HG02588 (cell line): ENCODE data around the gene KLK10.
"Not testable (repeated sequence)": the region's sequence is repeated elsewhere in the genome, so short reads cannot be mapped to it uniquely, and the experiment has no call there.

Experiments used
- ATAC-seq: cut with Tn5 transposase; IDR thresholded peaks from one replicate; pipeline ENCODE4 v1.9.1; 2021; ENCODE audit warnings: mild to moderate bottlenecking, moderate library complexity; ENCODE audit not compliant: unreplicated experiment

KLK10 gene

DNA sequence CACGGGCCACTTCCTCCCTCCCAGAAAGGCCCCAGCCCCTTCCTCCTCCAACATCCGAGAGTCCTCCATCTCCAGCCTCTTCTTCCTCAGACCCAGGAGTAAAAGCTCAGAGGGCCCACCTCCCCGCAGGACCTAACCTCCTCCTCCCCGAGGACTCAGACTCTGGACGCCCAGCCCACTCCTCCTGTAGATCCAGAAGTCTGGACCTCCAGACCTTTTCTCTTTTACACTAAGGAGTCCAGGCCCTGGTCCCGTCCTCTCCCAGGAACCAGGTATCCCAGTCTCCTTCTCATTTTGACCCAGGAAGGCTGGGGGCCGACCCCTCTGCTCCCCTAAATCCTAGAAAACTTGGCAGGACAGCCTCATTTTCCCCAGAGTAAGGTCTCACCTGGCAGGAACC, 16.2 kb downstream of the KLK10 start:
- no peak for ATAC-seq

DNA sequence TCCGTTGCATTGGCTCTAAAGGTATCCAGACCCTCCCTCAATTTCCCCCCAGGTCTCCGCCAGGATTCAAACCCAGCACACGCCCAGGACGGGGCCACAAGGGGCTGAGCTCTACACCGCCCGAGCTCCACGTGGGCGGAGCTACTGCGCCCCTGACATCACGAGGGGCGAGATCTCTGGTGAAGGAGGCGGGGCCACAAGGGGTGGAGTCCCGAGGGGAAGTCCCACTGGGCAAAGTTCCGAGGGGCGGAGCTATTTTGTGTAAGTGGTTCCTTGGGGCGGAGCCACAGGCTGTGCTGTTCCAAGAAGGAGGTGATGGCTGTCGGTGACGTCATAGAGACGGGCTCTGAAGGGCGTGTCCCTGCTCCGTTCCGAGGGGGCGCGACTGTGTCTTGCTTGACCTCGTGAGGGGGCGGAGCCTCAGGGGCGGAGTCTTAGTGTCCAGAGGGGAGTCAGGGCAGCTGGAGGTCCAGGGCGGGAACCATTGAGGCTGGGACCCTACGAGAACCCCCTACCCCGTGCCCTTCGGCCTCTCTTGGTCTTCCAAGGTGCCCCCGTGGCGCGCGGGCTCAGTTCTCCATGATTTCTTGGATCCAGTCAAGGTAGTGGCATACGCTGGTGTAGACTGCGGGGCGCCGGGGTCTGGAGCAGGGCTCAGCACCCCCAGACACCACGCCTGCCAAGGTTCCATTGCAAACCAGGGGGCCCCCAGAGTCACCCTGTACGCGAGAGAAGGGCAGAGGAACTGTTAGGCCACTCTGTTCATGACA, 16.8 kb downstream of the KLK10 start:
- ATAC-seq = no peak

DNA sequence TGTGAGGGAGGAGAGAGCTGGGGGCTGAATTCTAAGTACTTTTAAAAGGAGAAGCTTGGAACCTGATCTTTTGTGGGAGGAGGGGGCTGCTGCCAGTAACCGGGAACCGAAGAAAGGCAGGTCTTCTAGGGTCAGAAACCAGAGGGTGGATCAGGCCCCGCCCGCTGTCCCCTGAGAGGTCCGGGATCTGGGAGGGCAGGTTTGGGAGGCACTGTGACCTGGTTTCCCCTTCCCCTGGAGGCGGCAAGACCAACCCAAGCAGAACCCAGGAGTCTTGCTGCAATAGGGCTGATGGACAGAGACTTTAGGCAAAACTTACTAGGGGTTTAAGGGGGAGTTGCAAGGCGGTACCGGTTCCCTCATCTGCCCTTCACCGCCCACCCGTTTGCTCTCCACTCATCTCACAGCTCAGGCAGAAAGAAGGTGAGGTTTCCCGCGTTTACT, 17.4 kb downstream of the KLK10 start:
- no peak for ATAC-seq

GRCh38 chr19:51001515-51001914, 18.0 kb downstream of the KLK10 start, which contains the start of gene KLK8:
Gene KLK8, minus strand, starts transcription at chr19:51001604. Its CDS starts 437 bp downstream, at chr19:51001167.
- ATAC-seq = no peak

DNA sequence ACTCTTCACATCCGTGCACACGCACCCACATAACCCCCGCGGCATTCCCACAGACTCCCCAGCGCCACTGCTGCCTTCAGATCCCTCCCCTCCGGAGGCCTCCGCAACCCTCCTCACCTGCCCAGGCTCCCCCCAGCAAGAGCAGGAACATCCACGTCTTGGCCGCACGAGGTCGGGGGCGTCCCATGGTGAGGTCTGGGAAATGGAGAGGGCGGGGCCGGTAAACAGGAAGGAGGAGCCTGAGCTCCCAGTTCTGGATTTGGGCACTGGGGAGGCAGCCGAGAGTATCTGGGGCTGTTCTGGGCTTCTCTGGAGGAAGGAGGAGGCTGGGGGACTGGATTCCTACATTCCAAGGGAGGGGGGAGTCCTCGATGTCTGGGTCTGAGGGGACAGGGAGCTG, 18.5 kb downstream of the KLK10 start:
- ATAC-seq = no peak

DNA sequence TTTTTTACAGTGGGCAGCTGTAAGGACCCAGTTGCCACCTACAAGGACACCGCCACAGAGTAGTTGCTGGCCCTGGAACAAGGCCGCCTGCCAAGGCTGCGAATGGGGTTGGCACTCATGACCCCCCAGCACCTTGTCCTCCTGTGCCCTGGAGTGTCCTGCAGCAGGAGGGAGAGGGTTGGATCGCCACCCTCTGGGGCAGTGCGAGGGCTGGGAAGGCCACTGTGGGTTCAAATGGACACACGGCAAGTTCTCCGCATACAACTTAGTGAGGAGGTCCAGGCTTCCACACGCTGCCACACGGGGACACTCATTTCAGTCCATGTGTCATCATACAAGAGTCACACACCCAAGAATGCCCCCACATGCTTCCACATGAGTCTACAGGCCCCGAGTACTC, 19.1 kb downstream of the KLK10 start:
- ATAC-seq = no peak

GRCh38 chr19:50998686-50999085, 20.8 kb downstream of the KLK10 start:
- ATAC-seq = no peak

DNA sequence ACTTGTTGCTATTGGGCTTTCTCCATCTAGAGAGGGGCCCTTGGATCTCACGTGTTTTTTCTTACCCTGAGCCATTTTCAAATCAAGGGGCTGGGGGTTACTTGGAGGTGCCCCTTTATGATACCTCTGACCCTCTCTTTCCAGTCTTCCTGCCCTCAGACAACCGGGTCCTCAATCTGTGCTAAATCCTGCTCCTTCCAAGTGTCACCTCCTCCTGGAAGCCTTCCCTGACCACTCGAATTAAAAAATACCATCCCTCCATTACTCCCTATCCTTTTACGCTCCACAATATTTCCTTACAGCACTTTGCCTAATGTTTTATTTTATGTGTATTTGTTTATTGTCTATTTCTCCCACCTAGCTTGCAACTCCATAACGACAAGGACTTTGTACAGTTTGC, 21.4 kb downstream of the KLK10 start:
- no peak for ATAC-seq

DNA sequence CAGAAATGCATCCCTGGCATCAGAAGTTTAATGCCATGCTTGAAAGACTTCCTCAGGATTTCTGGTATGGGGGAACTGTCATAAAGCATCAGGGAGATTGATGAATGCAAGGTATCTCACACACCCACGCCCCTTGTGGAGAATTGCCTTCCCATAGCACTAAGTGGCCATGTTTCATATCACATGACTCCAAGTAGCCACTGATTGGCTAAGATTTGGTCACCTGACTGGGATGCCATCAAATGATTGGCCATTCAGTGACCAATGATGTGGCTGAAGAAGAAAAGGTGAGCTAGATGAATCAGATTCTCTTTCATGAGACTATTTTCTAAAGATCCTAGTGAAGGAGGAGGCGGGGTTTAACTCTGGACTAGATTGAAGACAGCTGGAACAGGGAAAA, 25.4 kb downstream of the KLK10 start:
- no peak for ATAC-seq

DNA sequence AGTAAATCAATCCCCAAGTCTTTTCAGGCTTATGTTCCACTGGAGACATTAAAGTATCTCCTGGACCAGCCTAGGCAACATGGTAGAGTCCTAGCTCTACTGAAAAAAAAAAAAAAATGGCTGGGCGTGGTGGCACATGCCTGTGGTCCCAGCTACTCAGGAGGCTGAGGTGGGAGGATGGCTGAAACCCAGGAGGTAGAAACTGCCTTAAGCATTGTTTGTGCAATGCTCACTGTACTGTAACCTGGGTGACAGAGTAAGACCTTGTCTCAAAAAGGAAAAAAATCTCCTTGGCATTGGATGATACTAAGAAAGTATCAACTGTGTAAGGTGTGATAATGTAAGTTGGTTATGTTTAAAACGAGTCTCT, 26.9 kb downstream of the KLK10 start:
- no peak for ATAC-seq

- ATAC-seq = not testable (repeated sequence)
Observed at GRCh38 chr19:50984416-50984815, 35.1 kb downstream of the KLK10 start.

DNA sequence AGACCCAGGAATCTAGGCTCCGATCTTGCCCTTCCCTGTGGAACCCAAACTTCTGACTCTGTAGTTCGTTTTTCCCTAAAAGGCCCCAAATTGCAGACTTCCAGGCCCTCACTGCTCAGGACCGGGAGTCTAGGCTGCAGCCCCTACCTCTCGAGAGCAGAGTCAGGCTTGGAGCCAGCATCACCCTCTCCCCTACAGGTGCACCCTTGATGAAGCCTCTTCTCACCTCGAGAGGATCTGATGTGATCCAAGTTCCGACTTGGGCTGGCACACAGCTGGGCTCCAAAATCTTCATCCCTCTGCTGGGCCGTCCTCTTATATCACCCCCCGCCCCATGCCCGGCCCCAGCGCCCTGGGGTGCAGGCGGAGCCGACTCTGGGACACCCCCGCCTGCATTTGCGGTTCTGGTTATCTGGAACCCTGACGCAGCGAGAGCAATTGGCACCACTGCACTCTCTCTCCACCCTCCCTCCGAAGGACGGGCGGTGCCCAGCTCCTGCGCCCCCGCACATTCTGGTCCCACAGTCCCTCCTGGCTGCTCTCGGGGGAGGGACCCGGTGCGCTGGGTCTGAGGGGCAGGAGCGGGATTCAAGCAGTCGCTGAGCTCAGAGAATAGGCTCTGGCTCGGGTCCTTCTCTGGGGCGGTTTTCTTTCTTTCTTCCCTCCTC, 35.8 kb downstream of the KLK10 start, which contains the start of gene KLK7:
KLK7 (minus strand) TSS at position 293 of the 668 bp plus-strand sequence. CDS start 1,518 bp downstream, outside the sequence.
- ATAC-seq = no peak

DNA sequence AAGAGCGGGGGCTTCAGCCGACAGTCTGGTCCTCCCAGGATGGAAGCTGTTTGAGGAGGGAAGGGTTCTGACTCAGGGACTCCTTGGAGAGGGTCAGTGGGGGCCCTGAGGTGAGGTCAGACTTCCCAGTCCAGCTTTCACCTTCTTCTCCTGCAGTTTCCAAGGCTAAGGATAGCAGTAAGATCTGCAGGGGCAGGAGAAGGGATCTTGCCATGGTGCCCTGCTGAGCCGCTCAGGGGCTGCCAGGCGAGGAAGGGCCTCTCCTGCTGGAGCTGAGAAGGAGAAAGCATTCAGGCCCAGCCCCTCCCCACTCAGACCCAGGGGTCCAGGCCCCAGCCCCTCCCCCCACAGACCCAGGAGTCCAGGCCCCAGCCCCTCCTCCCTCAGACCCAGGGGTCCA, 37.3 kb downstream of the KLK10 start:
- no peak for ATAC-seq

DNA sequence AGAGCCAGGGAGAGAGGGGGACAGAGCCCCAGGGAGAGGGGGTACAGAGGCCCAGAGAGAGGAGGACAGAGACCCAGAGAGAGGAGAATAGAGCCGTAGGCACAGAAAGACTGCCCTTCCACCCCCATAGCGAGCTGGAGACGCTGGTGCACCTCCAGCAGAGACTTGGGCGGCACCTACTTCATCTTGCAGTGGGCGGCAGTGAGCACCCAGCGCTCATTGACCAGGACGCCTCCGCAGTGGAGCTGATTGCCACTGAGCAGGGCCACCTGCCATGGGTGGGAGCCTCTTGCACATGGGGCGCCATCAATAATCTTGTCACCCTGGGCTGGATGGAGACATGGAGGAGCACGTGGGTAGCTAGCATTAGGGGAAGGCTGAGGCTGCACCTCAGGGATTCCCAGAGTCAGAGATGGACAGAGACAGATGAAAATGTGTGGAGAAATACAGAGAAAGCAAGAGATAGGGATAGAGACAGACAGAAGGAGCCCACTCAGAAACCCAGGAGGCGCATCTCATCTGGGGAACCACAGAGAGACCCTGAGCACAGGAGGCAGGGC, 37.8 kb downstream of the KLK10 start:
- no peak for ATAC-seq

GRCh38 chr19:50980208-50980607, 39.3 kb downstream of the KLK10 start:
- ATAC-seq = no peak

GRCh38 chr19:50979758-50980157, 39.8 kb downstream of the KLK10 start:
- ATAC-seq = no peak

DNA sequence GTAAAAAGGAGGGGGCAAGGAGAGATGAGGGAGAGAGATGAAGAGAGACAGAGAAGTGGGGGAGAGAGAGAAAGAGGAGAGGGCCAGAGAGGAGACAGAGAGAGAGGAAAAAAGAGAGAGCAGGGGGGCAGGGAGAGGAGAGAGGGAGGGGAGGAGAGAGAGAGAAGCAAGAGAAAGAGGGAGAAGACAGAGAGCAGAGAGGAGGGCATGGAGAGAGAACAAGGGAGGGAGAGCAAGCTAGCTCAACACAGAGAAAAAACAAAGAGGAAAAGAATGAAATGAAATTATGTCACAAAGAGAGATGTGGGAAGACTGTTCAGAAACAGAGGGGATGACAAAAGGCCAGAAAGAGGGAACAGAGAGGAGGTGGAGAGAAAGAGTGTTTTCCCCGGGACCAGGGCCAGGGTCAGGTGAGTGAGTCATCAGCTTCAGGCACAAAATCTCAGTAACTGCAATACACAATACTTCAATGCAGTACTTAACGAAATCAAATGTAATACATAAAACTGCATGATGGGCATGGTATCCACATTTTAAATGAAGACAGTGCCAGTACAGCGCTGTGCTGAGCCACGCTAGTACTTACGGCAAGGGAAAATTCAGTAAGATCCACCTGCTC, 40.6 kb downstream of the KLK10 start:
- no peak for ATAC-seq

DNA sequence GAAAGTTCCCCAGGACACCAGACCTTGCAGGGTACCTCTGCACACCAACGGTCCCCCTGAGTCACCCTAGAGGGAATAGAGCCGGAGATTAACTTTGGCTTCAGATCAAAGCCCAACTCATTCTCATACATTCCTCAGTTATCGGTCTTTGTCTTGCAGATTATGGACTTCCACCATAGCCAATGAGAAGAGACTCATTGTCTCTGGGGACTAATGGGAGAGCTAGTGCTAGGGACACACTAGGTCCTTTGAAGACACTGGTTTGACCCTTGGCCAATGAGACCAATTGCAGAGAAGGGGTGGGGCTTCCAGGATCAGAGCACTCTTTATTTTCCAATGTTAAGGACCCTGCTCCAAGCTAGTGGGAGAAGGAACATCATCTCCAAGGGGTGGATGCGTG, 41.9 kb downstream of the KLK10 start:
- no peak for ATAC-seq

- no peak for ATAC-seq
Observed at GRCh38 chr19:50975766-50976165, 43.7 kb downstream of the KLK10 start.

DNA sequence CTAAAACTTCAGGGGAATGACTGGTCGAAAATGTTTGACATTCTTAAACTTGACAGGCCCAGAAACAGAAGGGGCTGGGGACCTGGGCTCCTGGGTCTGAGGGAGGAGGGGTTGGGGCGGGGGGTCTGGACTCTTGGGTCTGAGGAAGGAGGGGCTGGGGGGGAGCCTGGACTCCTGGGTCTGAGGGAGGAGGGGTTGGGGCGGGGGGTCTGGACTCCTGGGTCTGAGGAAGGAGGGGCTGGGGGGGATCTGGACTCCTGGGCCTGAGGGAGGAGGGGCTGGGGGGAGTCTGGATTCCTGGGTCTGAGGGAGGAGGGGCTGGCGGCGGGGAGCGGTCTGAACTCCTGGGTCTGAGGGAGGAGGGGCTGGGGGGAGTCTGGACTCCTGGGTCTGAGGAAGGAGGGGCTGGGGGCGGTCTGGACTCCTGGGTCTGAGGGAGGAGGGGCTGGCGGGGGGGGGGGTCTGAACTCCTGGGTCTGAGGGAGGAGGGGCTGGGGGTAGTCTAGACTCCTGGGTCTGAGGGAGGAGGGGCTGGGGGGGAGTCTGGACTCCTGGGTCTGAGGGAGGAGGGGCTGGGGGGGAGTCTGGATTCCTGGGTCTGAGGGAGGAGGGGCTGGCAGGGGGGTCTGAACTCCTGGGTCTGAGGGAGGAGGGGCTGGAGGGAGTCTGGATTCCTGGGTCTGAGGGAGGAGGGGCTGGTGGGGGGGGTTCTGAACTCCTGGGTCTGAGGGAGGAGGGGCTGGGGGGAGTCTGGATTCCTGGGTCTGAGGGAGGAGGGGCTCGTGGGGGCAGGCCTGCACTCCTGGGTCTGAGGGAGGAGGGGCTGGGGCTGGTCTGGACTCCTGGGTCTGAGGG, 44.6 kb downstream of the KLK10 start:
- ATAC-seq = no peak
